Measurements from ENCODE around the gene KCNH8. TPM values are rescaled to one million over a fixed set of nuclear protein-coding genes. Genes with fewer than 3 reads are reported as not detected.

KCNH8 gene
- total RNA-seq, 2 experiments from 2014 or later, result 0.44 to 0.59 TPM

DNA sequence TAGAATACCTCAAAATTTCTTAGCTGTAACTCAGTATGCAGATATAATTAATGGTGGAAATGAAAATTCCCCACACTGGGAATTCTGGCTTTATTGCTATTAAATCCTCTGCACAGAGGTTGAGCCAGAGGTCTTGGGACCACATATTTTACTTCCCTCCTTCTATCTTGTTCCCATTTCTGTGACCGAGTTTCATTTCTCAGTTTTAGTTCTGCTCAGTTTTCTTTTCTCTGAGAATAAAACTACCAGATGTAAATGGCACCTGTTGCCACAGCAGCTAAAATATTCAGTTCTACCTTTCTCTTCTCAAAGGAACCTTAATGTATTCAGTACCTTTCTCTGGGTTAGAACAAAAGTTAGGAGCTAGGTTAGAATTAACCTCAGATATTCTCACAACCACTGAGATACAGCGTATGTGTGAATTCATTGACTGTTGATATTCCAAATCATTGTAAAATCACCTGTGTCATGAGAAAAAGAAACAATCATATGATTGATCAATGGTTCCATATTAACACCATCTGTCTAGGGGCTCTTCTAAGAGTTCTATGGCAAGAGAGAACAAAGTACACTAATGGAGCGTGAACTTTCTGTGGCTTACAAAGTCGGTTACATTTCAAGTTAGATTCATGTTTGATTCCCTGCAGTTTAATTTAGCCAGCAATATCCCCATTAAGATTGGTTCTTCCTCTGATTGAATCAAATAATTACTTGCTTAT, 411.6 kb downstream of the KCNH8 start:
- Histone ChIP-seq H3K4me2 (ENCODE audit: low read length) (peak overlapping the region; percentile 68), H3K79me2 (ENCODE audit: insufficient read depth, low read depth, low read length) (no peaks in the 10 kb centered on the region), H2AFZ (ENCODE audit: low read length) (peak overlapping the region; percentile 68; the same call in 1 of the 2 replicates), H3K36me3 (ENCODE audit: insufficient read depth, low read length) (no peaks in the 10 kb centered on the region), H4K20me1 (ENCODE audit: insufficient read depth, low read length) (no peaks in the 10 kb centered on the region), H3K27ac (ENCODE audit: low read depth, low read length, poor library complexity, severe bottlenecking) (peak overlapping the region; percentile 81), H3K9me3 (ENCODE audit: low read length) (no peaks in the 10 kb centered on the region), H3K4me1 (ENCODE audit: insufficient read depth, low read length, poor library complexity, severe bottlenecking) (peaks cover 23% of the 10 kb centered on the region), H3K9me2 (ENCODE audit: insufficient read depth, low read length) (no peaks in the 10 kb centered on the region), H3K4me3 (ENCODE audit: low read depth, low read length, poor library complexity, severe bottlenecking) (peak overlapping the region; percentile 37)
- DNase-seq (ENCODE audit: low spot score), result peak; percentile 68
- no TSS peak for BruUV-seq (replicated peaks)
- intact Hi-C loops (cut with micrococcal nuclease; ENCODE audit: unreplicated experiment), result loop anchor here (2.0 kb wide), 1 partner anchor 17 kb away; no protein-coding TSS in a partner anchor
- POLR2A ChIA-PET, result interaction anchor here (0.6 to 2.3 kb wide), 8 partner anchors 9 to 627 kb away, joined by 3 to 15 read pairs (median 6); no protein-coding TSS in a partner anchor
- CTCF ChIA-PET (ENCODE audit: unreplicated experiment), result no interaction called here
- TF ChIP-seq, protein P1, sequence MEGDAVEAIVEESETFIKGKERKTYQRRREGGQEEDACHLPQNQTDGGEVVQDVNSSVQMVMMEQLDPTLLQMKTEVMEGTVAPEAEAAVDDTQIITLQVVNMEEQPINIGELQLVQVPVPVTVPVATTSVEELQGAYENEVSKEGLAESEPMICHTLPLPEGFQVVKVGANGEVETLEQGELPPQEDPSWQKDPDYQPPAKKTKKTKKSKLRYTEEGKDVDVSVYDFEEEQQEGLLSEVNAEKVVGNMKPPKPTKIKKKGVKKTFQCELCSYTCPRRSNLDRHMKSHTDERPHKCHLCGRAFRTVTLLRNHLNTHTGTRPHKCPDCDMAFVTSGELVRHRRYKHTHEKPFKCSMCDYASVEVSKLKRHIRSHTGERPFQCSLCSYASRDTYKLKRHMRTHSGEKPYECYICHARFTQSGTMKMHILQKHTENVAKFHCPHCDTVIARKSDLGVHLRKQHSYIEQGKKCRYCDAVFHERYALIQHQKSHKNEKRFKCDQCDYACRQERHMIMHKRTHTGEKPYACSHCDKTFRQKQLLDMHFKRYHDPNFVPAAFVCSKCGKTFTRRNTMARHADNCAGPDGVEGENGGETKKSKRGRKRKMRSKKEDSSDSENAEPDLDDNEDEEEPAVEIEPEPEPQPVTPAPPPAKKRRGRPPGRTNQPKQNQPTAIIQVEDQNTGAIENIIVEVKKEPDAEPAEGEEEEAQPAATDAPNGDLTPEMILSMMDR (conservative IDR thresholded peaks at IDR 0.05; ENCODE audit: low read length), result no peak
- TF ChIP-seq EZH2phosphoT487 (IDR thresholded peaks at IDR 0.05; ENCODE audit: borderline replicate concordance, low read depth, low read length), result no peak

DNA sequence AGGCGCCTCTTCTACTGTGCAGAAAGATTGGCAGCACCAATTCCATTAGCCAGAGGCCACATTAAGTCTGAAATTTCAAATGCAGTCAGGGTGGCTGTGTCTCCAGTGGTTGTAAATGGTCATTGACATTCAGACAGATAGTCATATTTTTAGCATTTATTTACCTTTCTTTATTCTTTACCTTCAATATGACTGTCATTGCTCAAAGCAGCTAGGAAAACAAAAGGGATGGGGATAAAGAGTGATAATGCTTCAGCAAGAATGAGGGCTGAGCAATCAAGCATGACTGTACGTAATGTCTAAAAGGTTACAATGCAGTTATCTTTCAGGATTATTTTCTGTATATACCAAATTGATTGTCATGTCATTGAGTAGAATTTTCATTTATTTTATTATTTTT, 425.3 kb downstream of the KCNH8 start:
- ChIA-PET CTCF (ENCODE audit: unreplicated experiment) (no interaction called here), POLR2A (interaction anchor here (0.8 to 1.6 kb wide), 3 partner anchors 11 to 26 kb away, joined by 4 to 6 read pairs (median 5); no protein-coding TSS in a partner anchor)
- Histone ChIP-seq H2AFZ (ENCODE audit: low read length) (no peak overlapping the region), H3K9me3 (ENCODE audit: low read length) (no peaks in the 10 kb centered on the region), H3K4me1 (ENCODE audit: insufficient read depth, low read length, poor library complexity, severe bottlenecking) (no peaks in the 10 kb centered on the region), H3K9me2 (ENCODE audit: insufficient read depth, low read length) (no peaks in the 10 kb centered on the region), H4K20me1 (ENCODE audit: insufficient read depth, low read length) (no peaks in the 10 kb centered on the region), H3K36me3 (ENCODE audit: insufficient read depth, low read length) (no peaks in the 10 kb centered on the region), H3K4me3 (ENCODE audit: low read depth, low read length, poor library complexity, severe bottlenecking) (no peak overlapping the region), H3K79me2 (ENCODE audit: insufficient read depth, low read depth, low read length) (no peaks in the 10 kb centered on the region), H3K4me2 (ENCODE audit: low read length) (no peak overlapping the region), H3K27ac (ENCODE audit: low read depth, low read length, poor library complexity, severe bottlenecking) (no peak overlapping the region)
- no peak for DNase-seq (ENCODE audit: low spot score)
- intact Hi-C loops (cut with micrococcal nuclease; ENCODE audit: unreplicated experiment), result no loop called here
- BruUV-seq (replicated peaks), result no TSS peak
- TF ChIP-seq, protein P1 (conservative IDR thresholded peaks at IDR 0.05; ENCODE audit: low read length), result no peak
- no peak for TF ChIP-seq EZH2phosphoT487 (IDR thresholded peaks at IDR 0.05; ENCODE audit: borderline replicate concordance, low read depth, low read length)

DNA sequence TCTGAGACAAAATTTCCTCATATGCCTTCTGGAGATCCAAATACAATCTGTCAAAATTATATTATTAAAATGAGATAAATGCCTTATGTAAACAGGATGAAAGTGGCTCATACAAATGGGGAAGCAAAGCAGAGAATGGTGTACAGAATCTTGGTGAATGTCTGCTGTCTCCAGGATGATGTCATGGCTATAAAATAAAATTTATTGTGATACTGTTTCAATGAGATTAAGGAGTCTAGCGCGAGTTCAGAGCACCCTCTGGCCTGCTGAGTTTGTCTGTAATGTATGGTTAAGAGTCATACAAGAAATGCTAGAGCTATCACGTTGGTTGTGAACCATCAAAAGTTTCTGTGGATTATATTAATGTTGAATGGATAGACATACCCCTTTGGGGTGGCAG, 426.0 kb downstream of the KCNH8 start:
- Histone ChIP-seq H2AFZ (ENCODE audit: low read length) (no peak overlapping the region), H3K9me3 (ENCODE audit: low read length) (no peaks in the 10 kb centered on the region), H3K27ac (ENCODE audit: low read depth, low read length, poor library complexity, severe bottlenecking) (no peak overlapping the region), H4K20me1 (ENCODE audit: insufficient read depth, low read length) (no peaks in the 10 kb centered on the region), H3K4me2 (ENCODE audit: low read length) (no peak overlapping the region), H3K9me2 (ENCODE audit: insufficient read depth, low read length) (no peaks in the 10 kb centered on the region), H3K36me3 (ENCODE audit: insufficient read depth, low read length) (no peaks in the 10 kb centered on the region), H3K4me3 (ENCODE audit: low read depth, low read length, poor library complexity, severe bottlenecking) (no peak overlapping the region), H3K4me1 (ENCODE audit: insufficient read depth, low read length, poor library complexity, severe bottlenecking) (no peaks in the 10 kb centered on the region), H3K79me2 (ENCODE audit: insufficient read depth, low read depth, low read length) (no peaks in the 10 kb centered on the region)
- BruUV-seq (replicated peaks), result no TSS peak
- CTCF ChIA-PET (ENCODE audit: unreplicated experiment), result no interaction called here
- DNase-seq (ENCODE audit: low spot score), result no peak
- POLR2A ChIA-PET, result interaction anchor here (0.7 to 1.6 kb wide), 2 partner anchors 12 to 68 kb away, joined by 3 to 6 read pairs; no protein-coding TSS in a partner anchor
- TF ChIP-seq, protein P1 (conservative IDR thresholded peaks at IDR 0.05; ENCODE audit: low read length), result no peak
- intact Hi-C loops (cut with micrococcal nuclease; ENCODE audit: unreplicated experiment), result no loop called here

All from OCI-LY7 (cell line).